Fibroblast of lung (primary cell): ENCODE results near the gene GAS7. TPM values are rescaled to one million over a fixed set of nuclear protein-coding genes. Genes with fewer than 3 reads are reported as not detected.

Experiments used
- DNase-seq, 2 donors: peaks; one replicate each; pipeline versions ENCODE4 v3.0.0 to v3.0.0-alpha.2; 2010; ENCODE audit warnings: low read depth in 2 of 2
- H2AFZ ChIP-seq: 2 replicates; pipeline ENCODE4 v1.5.1; 2012; ENCODE audit warnings: low read length, control low read depth, inconsistent platforms
- H3K27ac ChIP-seq: 2 replicates; pipeline ENCODE4 v1.5.1; 2011; ENCODE audit warnings: low read length, control low read depth; ENCODE audit not compliant: insufficient read depth
- H3K27me3 ChIP-seq: 2 replicates; pipeline ENCODE4 v1.5.1; 2011; ENCODE audit warnings: mild to moderate bottlenecking, low read length; ENCODE audit not compliant: control insufficient read depth, insufficient read depth
- H3K36me3 ChIP-seq: 2 replicates; pipeline ENCODE4 v1.5.1; 2011; ENCODE audit warnings: low read length; ENCODE audit not compliant: control insufficient read depth, insufficient read depth
- H3K4me1 ChIP-seq: 2 replicates; pipeline ENCODE4 v1.5.1; 2011; ENCODE audit warnings: low read length; ENCODE audit not compliant: control insufficient read depth, insufficient read depth; ENCODE audit errors: extremely low read depth
- H3K4me2 ChIP-seq: 2 replicates; pipeline ENCODE4 v1.5.1; 2011; ENCODE audit warnings: low read length, control low read depth; ENCODE audit not compliant: insufficient read depth; ENCODE audit errors: extremely low read depth
- H3K4me3 ChIP-seq, 4 experiments: fragments of 200-600 bp in 1 of 4; sonication (generic) in 1 of 4; replicated peaks in 1 of 4; 2 replicates each; pipeline ENCODE4 v1.5.1; 2011 to 2016; ENCODE audit warnings: low read length in 4 of 4, low read depth in 3 of 4, mild to moderate bottlenecking in 3 of 4, control low read depth in 2 of 4, inconsistent platforms in 1 of 4, mixed read lengths in 1 of 4; ENCODE audit not compliant: insufficient read depth in 1 of 4; ENCODE audit errors: control extremely low read depth in 1 of 4
- H3K79me2 ChIP-seq: 2 replicates; pipeline ENCODE4 v1.5.1; 2012; ENCODE audit warnings: mild to moderate bottlenecking, low read length, inconsistent platforms; ENCODE audit not compliant: control insufficient read depth, insufficient read depth
- H3K9ac ChIP-seq: 2 replicates; pipeline ENCODE4 v1.5.1; 2011; ENCODE audit warnings: mild to moderate bottlenecking, low read length, control low read depth; ENCODE audit not compliant: insufficient read depth
- H3K9me3 ChIP-seq: 2 replicates; pipeline ENCODE4 v1.5.1; 2012; ENCODE audit warnings: low read depth, low read length; ENCODE audit not compliant: control insufficient read depth, insufficient read depth
- H4K20me1 ChIP-seq: 2 replicates; pipeline ENCODE4 v1.5.1; 2011; ENCODE audit warnings: low read length; ENCODE audit not compliant: control insufficient read depth, insufficient read depth; ENCODE audit errors: extremely low read depth
- EZH2 ChIP-seq: IDR thresholded peaks from 2 replicates; pipeline ENCODE4 v1.5.1; 2012; ENCODE audit warnings: low read length, control low read depth, mild to moderate bottlenecking; ENCODE audit errors: missing control alignments
- polyA plus RNA-seq, 2 donors: library from polyadenylated mRNA; depleted of rRNA in 1 of 2; stranded (reverse) in 1 of 2; unstranded in 1 of 2; fragments of >200 nt; gene quantifications; 2 replicates each; pipeline ENCODE4 v1.2.1, GENCODE V29; 2011 to 2012; ENCODE audit warnings: missing spikeins in 1 of 2
- total RNA-seq: library from RNA; depleted of rRNA; stranded (reverse); fragments of >200 nt; gene quantifications from 2 replicates; pipeline ENCODE4 v1.2.1, GENCODE V29; 2014
- TF ChIP-seq, protein P1 (sequence below), 2 donors: IDR thresholded peaks in 1 of 2; conservative IDR thresholded peaks in 1 of 2; 1 replicate in 1 of 2; 2 replicates in 1 of 2; pipeline ENCODE4 v1.5.1; 2011 to 2012; ENCODE audit warnings: low read length in 2 of 2, control low read depth in 1 of 2, inconsistent platforms in 1 of 2, low read depth in 1 of 2, mild to moderate bottlenecking in 1 of 2

GAS7 gene
- total and polyA plus RNA-seq, 2 donors (not counting 1 experiment from before 2014, with no cell fraction given): 0.58 to 2.6 TPM

DNA sequence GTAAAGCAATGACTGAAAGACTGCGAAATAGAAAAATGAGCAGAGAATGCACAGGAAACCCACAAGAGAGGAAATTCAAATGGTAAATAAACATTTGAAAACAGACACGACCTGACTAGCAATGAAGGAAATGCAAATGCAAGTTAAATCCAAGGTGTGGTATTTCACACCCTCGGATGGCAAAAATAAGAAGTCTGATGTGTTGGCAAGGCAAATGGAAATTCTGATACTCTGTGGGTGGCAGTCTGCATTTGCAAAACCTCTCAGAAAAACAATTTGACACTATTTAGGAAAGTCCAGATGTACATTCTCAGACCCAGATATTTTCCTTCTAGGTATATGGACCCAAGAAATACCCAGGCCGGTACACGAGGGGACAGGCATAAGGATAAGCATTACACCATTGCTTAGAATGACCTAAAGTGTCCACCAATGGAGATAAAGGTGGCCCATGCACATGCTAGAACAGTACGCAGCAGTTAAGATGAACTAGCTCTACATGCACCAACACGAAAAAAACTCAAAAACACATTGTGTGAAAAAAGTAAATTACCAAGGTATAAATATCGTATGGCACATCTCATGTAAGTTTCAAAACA is 116.7 kb downstream of the GAS7 start:
- H3K9ac ChIP-seq: no peak overlapping the region
- H3K4me3 ChIP-seq: no peak overlapping the region
- TF ChIP-seq, protein P1, sequence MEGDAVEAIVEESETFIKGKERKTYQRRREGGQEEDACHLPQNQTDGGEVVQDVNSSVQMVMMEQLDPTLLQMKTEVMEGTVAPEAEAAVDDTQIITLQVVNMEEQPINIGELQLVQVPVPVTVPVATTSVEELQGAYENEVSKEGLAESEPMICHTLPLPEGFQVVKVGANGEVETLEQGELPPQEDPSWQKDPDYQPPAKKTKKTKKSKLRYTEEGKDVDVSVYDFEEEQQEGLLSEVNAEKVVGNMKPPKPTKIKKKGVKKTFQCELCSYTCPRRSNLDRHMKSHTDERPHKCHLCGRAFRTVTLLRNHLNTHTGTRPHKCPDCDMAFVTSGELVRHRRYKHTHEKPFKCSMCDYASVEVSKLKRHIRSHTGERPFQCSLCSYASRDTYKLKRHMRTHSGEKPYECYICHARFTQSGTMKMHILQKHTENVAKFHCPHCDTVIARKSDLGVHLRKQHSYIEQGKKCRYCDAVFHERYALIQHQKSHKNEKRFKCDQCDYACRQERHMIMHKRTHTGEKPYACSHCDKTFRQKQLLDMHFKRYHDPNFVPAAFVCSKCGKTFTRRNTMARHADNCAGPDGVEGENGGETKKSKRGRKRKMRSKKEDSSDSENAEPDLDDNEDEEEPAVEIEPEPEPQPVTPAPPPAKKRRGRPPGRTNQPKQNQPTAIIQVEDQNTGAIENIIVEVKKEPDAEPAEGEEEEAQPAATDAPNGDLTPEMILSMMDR (conservative IDR thresholded peaks at IDR 0.05 in 1 of 2, IDR thresholded peaks at IDR 0.05 in 1 of 2; ENCODE audit: low read depth in 1 of 2, low read length in 2 of 2): no peak
- no peak for TF ChIP-seq EZH2
- peaks cover 4% of the 10 kb centered on the region for H3K4me1 ChIP-seq
- H3K27me3 ChIP-seq: no peaks in the 10 kb centered on the region
- H3K36me3 ChIP-seq: no peaks in the 10 kb centered on the region
- no peaks in the 10 kb centered on the region for H4K20me1 ChIP-seq
- no peak overlapping the region for H3K4me2 ChIP-seq
- H2AFZ ChIP-seq: no peak overlapping the region
- DNase-seq: no peak
- H3K79me2 ChIP-seq: no peaks in the 10 kb centered on the region
- H3K9me3 ChIP-seq: no peaks in the 10 kb centered on the region
- H3K27ac ChIP-seq: no peak overlapping the region

DNA sequence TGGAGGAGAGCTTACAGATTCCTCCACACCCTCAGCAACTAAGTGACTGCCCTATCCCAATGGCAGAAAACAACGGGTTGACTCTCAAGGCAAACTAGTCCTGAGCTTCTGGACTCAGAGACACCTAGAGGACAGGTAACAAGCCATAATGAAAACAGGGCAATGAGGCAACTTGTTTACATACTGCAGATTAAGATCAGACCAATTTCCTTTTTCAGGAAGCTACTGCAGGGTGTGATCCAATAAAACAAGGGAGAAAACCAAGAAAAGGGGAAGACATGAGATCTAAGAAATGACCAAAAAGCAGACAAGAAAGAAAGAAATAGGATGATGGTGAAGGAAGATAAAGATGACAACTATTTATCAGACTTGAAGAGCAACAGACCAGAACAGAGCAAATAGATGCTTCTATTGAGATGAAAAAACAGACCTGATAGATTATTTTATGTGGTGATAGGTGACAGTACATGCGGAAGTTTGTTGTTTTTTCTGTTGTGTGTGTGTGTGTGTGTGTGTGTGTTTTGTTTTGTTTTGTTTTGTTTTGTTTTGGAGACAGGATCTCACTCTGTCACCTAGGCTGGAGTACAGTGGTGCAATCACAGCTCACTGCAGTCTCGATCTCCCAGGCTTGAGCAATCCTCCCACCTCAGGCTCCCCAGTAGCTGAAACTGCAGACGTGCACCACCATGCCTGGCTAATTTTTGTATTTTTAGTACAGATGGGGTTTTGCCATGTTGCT is 120.7 kb downstream of the GAS7 start:
- DNase-seq: no peak
- H3K27me3 ChIP-seq: no peaks in the 10 kb centered on the region
- H3K36me3 ChIP-seq: no peaks in the 10 kb centered on the region
- no peak overlapping the region for H3K27ac ChIP-seq
- no peak overlapping the region for H3K4me2 ChIP-seq
- no peak overlapping the region for H3K9ac ChIP-seq
- no peaks in the 10 kb centered on the region for H3K4me1 ChIP-seq
- H4K20me1 ChIP-seq: no peaks in the 10 kb centered on the region
- no peak overlapping the region for H2AFZ ChIP-seq
- TF ChIP-seq, protein P1 (conservative IDR thresholded peaks at IDR 0.05 in 1 of 2, IDR thresholded peaks at IDR 0.05 in 1 of 2; ENCODE audit: low read depth in 1 of 2, low read length in 2 of 2): no peak
- TF ChIP-seq EZH2: no peak
- H3K79me2 ChIP-seq: no peaks in the 10 kb centered on the region
- no peaks in the 10 kb centered on the region for H3K9me3 ChIP-seq
- H3K4me3 ChIP-seq: no peak overlapping the region

DNA sequence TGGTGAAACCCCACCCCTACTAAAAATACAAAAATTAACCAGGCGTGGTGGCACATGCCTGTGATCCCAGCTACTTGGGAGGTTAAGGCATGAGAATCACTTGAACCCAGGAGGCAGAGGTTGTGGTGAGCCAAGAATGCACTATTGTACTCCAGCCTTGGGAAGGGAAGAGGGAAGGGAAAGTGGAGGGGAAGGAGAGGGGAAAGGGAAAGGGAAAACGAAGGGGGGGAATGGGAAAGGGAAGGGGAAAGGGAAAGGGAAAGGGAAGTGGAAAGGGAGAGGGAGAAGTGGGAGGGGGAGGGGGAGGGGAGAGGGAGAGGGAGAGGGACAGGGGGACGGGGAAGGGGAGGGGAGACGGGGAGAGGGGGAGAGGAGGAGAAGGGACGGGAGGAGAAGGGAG is 122.5 kb downstream of the GAS7 start:
- Histone ChIP-seq H3K79me2 (no peaks in the 10 kb centered on the region), H3K4me1 (no peaks in the 10 kb centered on the region)

More for the DNA sequence above, 122.5 kb downstream of the GAS7 start:
- Histone ChIP-seq H3K4me2 (no peak overlapping the region), H3K9ac (no peak overlapping the region), H2AFZ (no peak overlapping the region), H3K4me3 (no peak overlapping the region), H3K9me3 (no peaks in the 10 kb centered on the region), H3K36me3 (no peaks in the 10 kb centered on the region), H4K20me1 (no peaks in the 10 kb centered on the region), H3K27ac (no peak overlapping the region), H3K27me3 (no peaks in the 10 kb centered on the region)
- TF ChIP-seq, protein P1 (conservative IDR thresholded peaks at IDR 0.05 in 1 of 2, IDR thresholded peaks at IDR 0.05 in 1 of 2; ENCODE audit: low read depth in 1 of 2, low read length in 2 of 2): no peak
- no peak for TF ChIP-seq EZH2
- no peak for DNase-seq
